ENCODE results near the gene ATP2C1.

DNA sequence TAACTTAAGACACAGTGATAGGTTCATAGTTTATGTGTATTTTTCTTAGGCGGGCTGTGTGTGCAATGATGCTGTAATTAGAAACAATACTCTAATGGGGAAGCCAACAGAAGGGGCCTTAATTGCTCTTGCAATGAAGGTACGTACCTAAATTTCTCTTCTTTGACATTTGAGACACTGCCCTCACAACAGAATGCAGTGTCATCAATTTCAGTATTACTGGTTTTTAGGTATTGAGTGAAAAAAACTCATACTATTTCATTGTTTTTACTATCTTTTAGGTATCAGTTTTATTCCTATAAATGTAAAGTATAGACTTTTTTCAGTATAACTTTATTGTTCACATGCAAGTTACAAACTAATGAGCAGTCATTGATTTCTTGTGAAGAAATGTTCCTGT lies 73.4 kb downstream of the ATP2C1 start:
- TF ChIP-seq, protein P1, sequence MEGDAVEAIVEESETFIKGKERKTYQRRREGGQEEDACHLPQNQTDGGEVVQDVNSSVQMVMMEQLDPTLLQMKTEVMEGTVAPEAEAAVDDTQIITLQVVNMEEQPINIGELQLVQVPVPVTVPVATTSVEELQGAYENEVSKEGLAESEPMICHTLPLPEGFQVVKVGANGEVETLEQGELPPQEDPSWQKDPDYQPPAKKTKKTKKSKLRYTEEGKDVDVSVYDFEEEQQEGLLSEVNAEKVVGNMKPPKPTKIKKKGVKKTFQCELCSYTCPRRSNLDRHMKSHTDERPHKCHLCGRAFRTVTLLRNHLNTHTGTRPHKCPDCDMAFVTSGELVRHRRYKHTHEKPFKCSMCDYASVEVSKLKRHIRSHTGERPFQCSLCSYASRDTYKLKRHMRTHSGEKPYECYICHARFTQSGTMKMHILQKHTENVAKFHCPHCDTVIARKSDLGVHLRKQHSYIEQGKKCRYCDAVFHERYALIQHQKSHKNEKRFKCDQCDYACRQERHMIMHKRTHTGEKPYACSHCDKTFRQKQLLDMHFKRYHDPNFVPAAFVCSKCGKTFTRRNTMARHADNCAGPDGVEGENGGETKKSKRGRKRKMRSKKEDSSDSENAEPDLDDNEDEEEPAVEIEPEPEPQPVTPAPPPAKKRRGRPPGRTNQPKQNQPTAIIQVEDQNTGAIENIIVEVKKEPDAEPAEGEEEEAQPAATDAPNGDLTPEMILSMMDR (IDR thresholded peaks at IDR 0.05; ENCODE audit: poor library complexity): no peak
- TF ChIP-seq EZH2phosphoT487 (IDR thresholded peaks at IDR 0.05; ENCODE audit: low read depth, severe bottlenecking, unreplicated experiment): no peak

All from hepatocyte (in vitro differentiated cells).